ENCODE results near the gene KCNB1.

Gene KCNB1

GRCh38 chr20:49482621-49483017 lies at the start of gene KCNB1:
KCNB1 (minus strand) TSS chr20:49482668; CDS start chr20:49482480, 188 bp downstream.
- Histone ChIP-seq H3K4me3 (ENCODE audit: low read length) (peak within 1 kb of the TSS; percentile 81), H3K9me3 (ENCODE audit: control insufficient read depth, low read length) (no peaks in the 10 kb centered on the region), H3K36me3 (ENCODE audit: control insufficient read depth, insufficient read depth, low read length, severe bottlenecking) (no peaks in the 10 kb centered on the region), H3K27me3 (replicated peaks; ENCODE audit: control insufficient read depth, insufficient read depth, low read length) (peaks cover 37% of the 10 kb centered on the region), H3K4me1 (ENCODE audit: control insufficient read depth, insufficient read depth, low read length) (peaks cover 30% of the 10 kb centered on the region), H3K9ac (ENCODE audit: low read length) (peak within 1 kb of the TSS; percentile 81)
- peak; percentile 68 for DNase-seq (ENCODE audit: low read depth)

- no peak for DNase-seq (ENCODE audit: low read depth)
- peaks cover 3% of the 10 kb centered on the region for H3K9me3 ChIP-seq (ENCODE audit: control insufficient read depth, low read length)
- H3K4me1 ChIP-seq (ENCODE audit: control insufficient read depth, insufficient read depth, low read length): peaks cover 12% of the 10 kb centered on the region
- H3K27me3 ChIP-seq (replicated peaks; ENCODE audit: control insufficient read depth, insufficient read depth, low read length): no peaks in the 10 kb centered on the region
- H3K36me3 ChIP-seq (ENCODE audit: control insufficient read depth, insufficient read depth, low read length, severe bottlenecking): peaks cover 63% of the 10 kb centered on the region
- no peak overlapping the region for H3K9ac ChIP-seq (ENCODE audit: low read length)
- no peak overlapping the region for H3K4me3 ChIP-seq (ENCODE audit: low read length)
These were observed 47.0 kb upstream of the KCNB1 start for GRCh38 chr20:49529470-49529869.

GRCh38 chr20:49526568-49526967 lies 44.1 kb upstream of the KCNB1 start:
- Histone ChIP-seq H3K4me3 (ENCODE audit: low read length) (no peak overlapping the region), H3K36me3 (ENCODE audit: control insufficient read depth, insufficient read depth, low read length, severe bottlenecking) (peaks cover 48% of the 10 kb centered on the region), H3K9ac (ENCODE audit: low read length) (no peak overlapping the region), H3K27me3 (replicated peaks; ENCODE audit: control insufficient read depth, insufficient read depth, low read length) (no peaks in the 10 kb centered on the region), H3K4me1 (ENCODE audit: control insufficient read depth, insufficient read depth, low read length) (peaks cover 8% of the 10 kb centered on the region), H3K9me3 (ENCODE audit: control insufficient read depth, low read length) (peaks cover 3% of the 10 kb centered on the region)
- no peak for DNase-seq (ENCODE audit: low read depth)

- DNase-seq (ENCODE audit: low read depth): peak; percentile 78
- Histone ChIP-seq H3K9me3 (ENCODE audit: control insufficient read depth, low read length) (peaks cover 3% of the 10 kb centered on the region), H3K27me3 (replicated peaks; ENCODE audit: control insufficient read depth, insufficient read depth, low read length) (no peaks in the 10 kb centered on the region), H3K36me3 (ENCODE audit: control insufficient read depth, insufficient read depth, low read length, severe bottlenecking) (peaks cover 46% of the 10 kb centered on the region), H3K4me3 (ENCODE audit: low read length) (no peak overlapping the region), H3K4me1 (ENCODE audit: control insufficient read depth, insufficient read depth, low read length) (peaks cover 8% of the 10 kb centered on the region), H3K9ac (ENCODE audit: low read length) (no peak overlapping the region)
These were observed 43.6 kb upstream of the KCNB1 start for GRCh38 chr20:49526056-49526455.

DNA sequence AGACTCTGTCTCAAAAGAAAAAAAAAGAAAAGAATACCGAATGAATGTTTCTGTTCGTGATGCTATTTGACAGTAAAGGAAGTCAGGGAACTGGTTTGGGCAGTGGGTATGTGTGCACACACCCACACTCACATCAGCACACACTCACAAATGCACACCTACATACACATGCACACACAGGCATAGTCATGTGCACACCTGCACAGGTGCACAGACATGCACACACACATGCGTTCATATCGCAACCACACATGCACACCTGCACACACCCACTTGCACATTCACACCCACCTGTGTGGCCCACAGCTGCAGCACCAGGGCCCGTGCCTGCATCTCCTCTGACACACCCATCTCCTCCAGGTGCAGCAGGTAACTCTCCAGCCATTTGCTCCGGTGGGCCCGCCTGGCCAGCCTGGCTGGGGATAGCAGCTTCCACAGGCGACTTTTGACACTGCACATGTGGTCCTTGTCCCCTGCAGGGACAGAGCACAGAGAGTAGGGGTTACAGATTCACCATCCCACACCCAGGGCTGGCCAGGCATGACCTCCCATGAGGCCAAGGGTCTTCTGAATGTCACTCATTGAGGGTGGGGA lies 41.4 kb upstream of the KCNB1 start:
- Histone ChIP-seq H3K27me3 (replicated peaks; ENCODE audit: control insufficient read depth, insufficient read depth, low read length) (no peaks in the 10 kb centered on the region), H3K4me1 (ENCODE audit: control insufficient read depth, insufficient read depth, low read length) (peaks cover 4% of the 10 kb centered on the region), H3K4me3 (ENCODE audit: low read length) (no peak overlapping the region), H3K9me3 (ENCODE audit: control insufficient read depth, low read length) (no peaks in the 10 kb centered on the region), H3K36me3 (ENCODE audit: control insufficient read depth, insufficient read depth, low read length, severe bottlenecking) (peaks cover 33% of the 10 kb centered on the region), H3K9ac (ENCODE audit: low read length) (no peak overlapping the region)
- DNase-seq (ENCODE audit: low read depth): no peak

GRCh38 chr20:49521356-49521755 lies 38.9 kb upstream of the KCNB1 start:
- Histone ChIP-seq H3K36me3 (ENCODE audit: control insufficient read depth, insufficient read depth, low read length, severe bottlenecking) (peaks cover 28% of the 10 kb centered on the region), H3K4me3 (ENCODE audit: low read length) (no peak overlapping the region), H3K4me1 (ENCODE audit: control insufficient read depth, insufficient read depth, low read length) (peaks cover 16% of the 10 kb centered on the region), H3K9ac (ENCODE audit: low read length) (no peak overlapping the region), H3K9me3 (ENCODE audit: control insufficient read depth, low read length) (no peaks in the 10 kb centered on the region), H3K27me3 (replicated peaks; ENCODE audit: control insufficient read depth, insufficient read depth, low read length) (no peaks in the 10 kb centered on the region)
- DNase-seq (ENCODE audit: low read depth): no peak

- Histone ChIP-seq H3K27me3 (replicated peaks; ENCODE audit: control insufficient read depth, insufficient read depth, low read length) (no peaks in the 10 kb centered on the region), H3K4me1 (ENCODE audit: control insufficient read depth, insufficient read depth, low read length) (peaks cover 16% of the 10 kb centered on the region), H3K9ac (ENCODE audit: low read length) (no peak overlapping the region), H3K36me3 (ENCODE audit: control insufficient read depth, insufficient read depth, low read length, severe bottlenecking) (peaks cover 15% of the 10 kb centered on the region), H3K4me3 (ENCODE audit: low read length) (no peak overlapping the region), H3K9me3 (ENCODE audit: control insufficient read depth, low read length) (no peaks in the 10 kb centered on the region)
- DNase-seq (ENCODE audit: low read depth): no peak
These were observed 37.4 kb upstream of the KCNB1 start for GRCh38 chr20:49519777-49520359.

DNA sequence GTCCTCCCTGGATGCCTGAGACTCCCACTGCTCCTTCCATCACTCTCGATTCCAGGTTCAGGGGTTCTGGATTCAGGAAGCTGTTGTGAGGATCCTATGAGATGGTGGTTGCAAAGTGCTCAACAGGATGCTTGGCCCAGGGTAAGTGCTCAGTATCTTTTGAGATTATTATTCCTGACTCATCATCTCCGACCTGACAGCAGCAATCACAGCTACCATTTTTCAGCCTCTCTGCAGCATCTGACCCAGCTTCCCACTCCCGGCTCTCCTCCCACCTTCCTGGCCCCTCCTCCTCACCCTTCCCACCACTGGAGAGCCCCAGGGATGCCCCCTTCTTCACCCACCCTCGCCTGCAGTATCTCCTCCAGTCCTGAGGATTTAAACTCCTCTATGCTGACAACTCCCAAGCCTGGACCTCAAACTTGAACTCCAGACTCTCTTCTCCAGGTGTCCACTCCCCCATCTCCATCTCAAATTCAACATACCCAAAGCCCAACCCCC lies 36.8 kb upstream of the KCNB1 start:
- no peak for DNase-seq (ENCODE audit: low read depth)
- Histone ChIP-seq H3K27me3 (replicated peaks; ENCODE audit: control insufficient read depth, insufficient read depth, low read length) (no peaks in the 10 kb centered on the region), H3K36me3 (ENCODE audit: control insufficient read depth, insufficient read depth, low read length, severe bottlenecking) (peaks cover 13% of the 10 kb centered on the region), H3K9ac (ENCODE audit: low read length) (no peak overlapping the region), H3K4me3 (ENCODE audit: low read length) (no peak overlapping the region), H3K4me1 (ENCODE audit: control insufficient read depth, insufficient read depth, low read length) (peaks cover 16% of the 10 kb centered on the region), H3K9me3 (ENCODE audit: control insufficient read depth, low read length) (no peaks in the 10 kb centered on the region)

DNA sequence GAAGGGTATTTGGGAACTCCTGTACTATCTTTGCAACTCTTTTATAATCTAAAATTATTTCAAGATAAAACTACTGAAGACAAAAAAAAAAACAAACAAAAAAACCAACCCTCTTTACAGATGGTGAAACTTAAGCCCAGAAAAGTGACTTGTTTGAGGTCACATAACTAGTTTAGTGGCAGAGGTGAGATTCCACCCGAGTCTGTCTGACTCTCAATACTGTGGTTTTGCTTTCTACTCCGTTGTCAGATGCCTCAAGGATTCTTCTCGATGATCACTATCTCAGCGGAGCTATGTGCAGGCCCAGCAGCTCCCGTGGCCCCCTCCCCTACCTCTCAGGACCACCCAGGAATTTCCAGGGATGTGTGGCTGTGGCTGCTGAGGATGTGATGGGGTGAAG lies 36.1 kb upstream of the KCNB1 start:
- peaks cover 11% of the 10 kb centered on the region for H3K36me3 ChIP-seq (ENCODE audit: control insufficient read depth, insufficient read depth, low read length, severe bottlenecking)
- no peaks in the 10 kb centered on the region for H3K27me3 ChIP-seq (replicated peaks; ENCODE audit: control insufficient read depth, insufficient read depth, low read length)
- peaks cover 16% of the 10 kb centered on the region for H3K4me1 ChIP-seq (ENCODE audit: control insufficient read depth, insufficient read depth, low read length)
- no peak overlapping the region for H3K4me3 ChIP-seq (ENCODE audit: low read length)
- DNase-seq (ENCODE audit: low read depth): no peak
- H3K9ac ChIP-seq (ENCODE audit: low read length): no peak overlapping the region
- H3K9me3 ChIP-seq (ENCODE audit: control insufficient read depth, low read length): no peaks in the 10 kb centered on the region

GRCh38 chr20:49517805-49518100 lies 35.3 kb upstream of the KCNB1 start:
- H3K9me3 ChIP-seq (ENCODE audit: control insufficient read depth, low read length): no peaks in the 10 kb centered on the region
- no peak overlapping the region for H3K9ac ChIP-seq (ENCODE audit: low read length)
- H3K4me1 ChIP-seq (ENCODE audit: control insufficient read depth, insufficient read depth, low read length): peaks cover 16% of the 10 kb centered on the region
- H3K27me3 ChIP-seq (replicated peaks; ENCODE audit: control insufficient read depth, insufficient read depth, low read length): no peaks in the 10 kb centered on the region
- DNase-seq (ENCODE audit: low read depth): no peak
- peaks cover 14% of the 10 kb centered on the region for H3K36me3 ChIP-seq (ENCODE audit: control insufficient read depth, insufficient read depth, low read length, severe bottlenecking)
- no peak overlapping the region for H3K4me3 ChIP-seq (ENCODE audit: low read length)

DNA sequence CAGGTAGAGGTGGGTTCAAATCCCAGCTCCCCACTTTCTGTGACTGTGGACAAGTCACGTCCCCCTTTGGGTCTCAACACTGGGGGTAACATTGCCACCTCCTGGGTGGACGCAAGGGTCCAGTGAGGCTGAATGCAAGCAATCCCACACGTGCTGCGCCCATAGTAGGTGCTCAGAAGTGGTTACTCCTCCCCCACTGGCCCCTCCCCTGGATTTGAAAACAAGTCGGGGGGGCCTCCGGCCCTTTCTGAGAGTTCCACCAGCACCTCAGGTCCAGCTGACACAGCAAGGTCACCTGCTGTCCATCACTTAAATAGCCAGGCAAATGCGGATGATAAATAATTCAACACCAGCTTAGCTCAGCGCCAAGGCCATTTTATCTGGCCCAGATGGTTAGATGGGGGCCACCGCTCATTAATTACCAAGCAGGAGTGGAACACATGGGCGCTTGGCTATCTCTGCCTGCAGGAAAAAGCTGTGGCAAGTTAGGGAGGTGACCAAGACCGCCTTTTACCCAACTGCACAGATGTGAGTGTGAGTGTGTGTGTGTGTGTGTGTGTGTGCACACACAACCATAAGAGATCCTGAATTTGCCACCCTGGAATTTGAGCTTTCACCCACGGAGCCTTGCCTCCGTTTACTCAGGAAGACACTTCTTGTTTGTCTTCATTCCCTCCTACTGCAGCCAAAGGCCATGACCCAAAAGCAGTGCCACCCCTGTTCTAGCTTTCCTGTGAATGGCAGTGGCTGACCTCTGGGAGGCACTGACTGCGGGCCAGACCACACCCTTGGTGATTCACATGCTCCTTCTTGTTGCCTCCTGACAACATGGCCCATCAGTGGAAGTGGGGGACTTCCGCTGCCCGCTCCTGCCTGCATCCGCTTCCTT lies 34.7 kb upstream of the KCNB1 start:
- Histone ChIP-seq H3K9ac (ENCODE audit: low read length) (no peak overlapping the region), H3K27me3 (replicated peaks; ENCODE audit: control insufficient read depth, insufficient read depth, low read length) (no peaks in the 10 kb centered on the region), H3K36me3 (ENCODE audit: control insufficient read depth, insufficient read depth, low read length, severe bottlenecking) (peaks cover 20% of the 10 kb centered on the region), H3K4me1 (ENCODE audit: control insufficient read depth, insufficient read depth, low read length) (peaks cover 16% of the 10 kb centered on the region), H3K4me3 (ENCODE audit: low read length) (no peak overlapping the region), H3K9me3 (ENCODE audit: control insufficient read depth, low read length) (no peaks in the 10 kb centered on the region)
- DNase-seq (ENCODE audit: low read depth): no peak
